OCI-M2 (cell line): ENCODE measurements around the gene ACOT12.

ENCODE experiments used
- DNase-seq: peaks from one replicate; lab custom pipeline; 2025; ENCODE audit not compliant: unreplicated experiment; lab: John Stamatoyannopoulos, UW

Gene ACOT12

GRCh38 chr5:81400375-81400774, 6.4 kb upstream of the ACOT12 start:
- DNase-seq, result no peak

DNA sequence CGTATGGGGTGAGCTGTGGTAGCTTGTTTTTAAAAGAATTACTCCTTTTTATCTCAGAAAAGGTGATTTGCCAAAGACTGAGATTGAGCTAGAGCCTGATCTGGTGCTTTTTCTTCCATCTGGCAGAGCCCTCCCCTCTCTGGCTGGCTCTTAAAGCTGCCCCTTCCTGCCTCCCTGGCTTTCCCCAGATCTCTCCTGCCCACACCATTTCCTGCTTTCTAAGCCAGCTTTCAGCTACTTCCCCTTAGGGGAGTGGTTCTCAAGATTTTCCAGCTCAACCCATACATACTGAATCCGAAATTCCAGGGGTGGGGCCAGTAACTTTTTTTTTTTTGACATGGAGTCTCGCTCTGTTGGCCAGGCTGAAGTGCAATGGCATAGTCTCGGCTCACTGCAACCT, 4.8 kb upstream of the ACOT12 start:
- DNase-seq, result no peak

DNA sequence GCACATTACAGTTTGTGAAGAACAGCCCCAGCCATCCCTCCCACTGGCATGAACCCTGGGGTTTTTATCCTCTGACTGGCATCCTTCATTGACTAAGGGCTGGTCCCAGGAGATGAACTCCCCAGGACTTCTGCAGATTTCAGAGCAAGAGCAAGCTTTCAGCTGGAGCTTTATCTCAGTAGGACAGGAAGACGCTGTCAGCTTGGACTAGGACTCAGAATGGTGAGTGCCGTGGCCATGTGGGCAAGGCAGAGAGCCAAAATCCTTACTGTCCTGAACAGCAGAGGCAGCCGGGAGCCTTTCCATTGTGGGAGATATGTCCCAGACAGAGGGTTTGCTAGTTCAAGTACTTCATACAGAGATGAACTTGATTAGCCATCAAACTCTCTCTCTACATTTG, 3.2 kb upstream of the ACOT12 start:
- DNase-seq, result no peak

GRCh38 chr5:81395262-81395661, 1.3 kb upstream of the ACOT12 start:
- DNase-seq, result no peak

DNA sequence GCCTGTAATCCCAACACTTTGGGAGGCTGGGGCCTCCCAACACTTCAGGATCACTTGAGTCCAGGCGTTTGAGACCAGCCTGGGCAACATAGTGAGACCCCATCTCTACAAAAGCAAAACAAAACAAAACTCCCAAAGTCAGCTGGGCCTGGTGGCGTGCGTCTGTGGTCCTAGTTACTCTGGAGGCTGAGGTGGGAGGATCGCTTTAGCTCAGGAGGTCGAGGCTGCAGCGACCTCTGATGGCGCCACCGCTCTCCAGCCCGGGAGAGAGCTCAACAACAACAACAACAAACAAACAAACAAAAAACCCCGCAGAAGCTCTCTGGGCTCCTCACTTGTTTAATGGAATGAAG, 528 bp downstream of the ACOT12 start:
- no peak for DNase-seq

- no peak for DNase-seq
Observed at GRCh38 chr5:81389025-81389424, 4.9 kb downstream of the ACOT12 start.

GRCh38 chr5:81388169-81388568, 5.8 kb downstream of the ACOT12 start:
- no peak for DNase-seq

- no peak for DNase-seq
Observed at GRCh38 chr5:81383867-81384266, 10.1 kb downstream of the ACOT12 start.

GRCh38 chr5:81371354-81371876, 22.5 kb downstream of the ACOT12 start:
- DNase-seq, result no peak

GRCh38 chr5:81370912-81371311, 23.0 kb downstream of the ACOT12 start:
- no peak for DNase-seq

GRCh38 chr5:81365541-81365940, 28.4 kb downstream of the ACOT12 start:
- DNase-seq, result no peak

DNA sequence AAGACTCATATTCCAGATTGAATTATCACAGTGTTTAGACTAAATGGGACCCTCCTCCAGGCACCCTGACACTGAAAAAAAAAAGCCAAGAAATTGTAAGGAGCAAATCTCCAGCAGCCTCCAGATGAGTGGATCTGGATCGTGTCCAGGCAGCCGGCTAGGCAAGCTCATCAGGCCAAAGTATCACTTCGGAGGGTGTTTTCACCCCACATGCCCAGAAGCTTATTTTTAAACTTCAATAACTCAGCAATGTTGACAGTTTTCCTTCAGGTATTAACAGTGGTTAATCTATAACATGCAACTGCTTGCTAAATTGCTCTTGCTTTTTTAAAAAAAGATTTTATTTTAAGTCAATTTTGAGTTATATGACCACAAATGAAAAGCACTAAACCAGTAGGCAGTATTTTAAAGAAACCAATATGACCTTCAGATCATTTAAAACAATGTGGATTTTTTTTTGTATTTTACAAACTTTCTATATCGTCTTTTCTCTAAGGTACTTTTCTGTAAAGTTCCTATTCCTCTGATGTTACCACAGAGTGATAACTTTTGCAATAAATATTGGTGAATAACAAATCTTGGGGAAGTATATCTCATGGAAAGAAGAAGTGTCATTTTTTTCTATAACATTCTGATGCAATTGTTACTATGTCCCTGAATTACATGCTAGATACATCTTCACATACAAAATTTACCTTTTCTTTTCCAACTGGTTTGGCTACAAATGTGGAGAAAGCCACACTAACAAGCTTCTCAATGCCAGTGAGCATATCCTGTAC, 30.7 kb downstream of the ACOT12 start:
- DNase-seq, result no peak

DNA sequence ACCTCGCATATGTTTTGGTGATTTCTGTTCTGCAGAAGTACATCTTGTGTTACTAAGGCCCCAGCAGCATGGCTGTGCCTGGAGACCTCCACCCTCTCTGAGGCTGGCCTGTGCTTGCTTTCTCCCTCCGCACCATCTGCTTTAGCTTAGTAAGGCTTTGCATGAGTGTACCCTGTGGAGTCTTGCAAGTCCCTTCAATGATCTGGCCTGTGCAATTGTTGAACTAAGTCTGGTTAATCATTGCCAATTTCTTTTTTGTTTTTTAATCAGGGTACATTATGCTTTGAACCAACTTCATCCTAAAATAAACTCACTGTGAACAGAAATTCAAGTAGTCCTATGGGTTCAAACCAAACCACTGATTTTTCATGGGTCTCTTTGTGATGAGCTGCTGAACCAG, 32.3 kb downstream of the ACOT12 start:
- no peak for DNase-seq

DNA sequence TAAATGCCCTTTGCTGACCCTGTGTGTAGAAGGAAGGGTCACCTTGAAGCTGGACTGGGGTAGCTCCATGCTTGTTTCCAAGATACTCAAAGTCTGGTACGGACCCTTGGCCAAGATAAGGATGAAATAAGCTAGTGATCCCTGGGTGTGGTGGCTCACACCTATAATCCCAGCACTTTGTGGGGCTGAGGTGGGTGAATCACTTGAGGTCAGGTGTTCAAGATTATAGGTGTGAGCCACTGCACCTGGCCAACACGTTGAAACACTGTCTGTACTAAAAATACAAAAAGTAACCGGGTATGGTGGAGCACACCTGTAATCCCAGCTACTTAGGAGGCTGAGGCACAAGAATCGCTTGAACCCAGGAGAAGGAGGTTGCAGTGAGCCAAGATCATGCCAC, 33.3 kb downstream of the ACOT12 start:
- no peak for DNase-seq

- no peak for DNase-seq
Observed at GRCh38 chr5:81359881-81360280, 34.1 kb downstream of the ACOT12 start.

- DNase-seq, result no peak
Observed at GRCh38 chr5:81359108-81359507, 34.8 kb downstream of the ACOT12 start.

DNA sequence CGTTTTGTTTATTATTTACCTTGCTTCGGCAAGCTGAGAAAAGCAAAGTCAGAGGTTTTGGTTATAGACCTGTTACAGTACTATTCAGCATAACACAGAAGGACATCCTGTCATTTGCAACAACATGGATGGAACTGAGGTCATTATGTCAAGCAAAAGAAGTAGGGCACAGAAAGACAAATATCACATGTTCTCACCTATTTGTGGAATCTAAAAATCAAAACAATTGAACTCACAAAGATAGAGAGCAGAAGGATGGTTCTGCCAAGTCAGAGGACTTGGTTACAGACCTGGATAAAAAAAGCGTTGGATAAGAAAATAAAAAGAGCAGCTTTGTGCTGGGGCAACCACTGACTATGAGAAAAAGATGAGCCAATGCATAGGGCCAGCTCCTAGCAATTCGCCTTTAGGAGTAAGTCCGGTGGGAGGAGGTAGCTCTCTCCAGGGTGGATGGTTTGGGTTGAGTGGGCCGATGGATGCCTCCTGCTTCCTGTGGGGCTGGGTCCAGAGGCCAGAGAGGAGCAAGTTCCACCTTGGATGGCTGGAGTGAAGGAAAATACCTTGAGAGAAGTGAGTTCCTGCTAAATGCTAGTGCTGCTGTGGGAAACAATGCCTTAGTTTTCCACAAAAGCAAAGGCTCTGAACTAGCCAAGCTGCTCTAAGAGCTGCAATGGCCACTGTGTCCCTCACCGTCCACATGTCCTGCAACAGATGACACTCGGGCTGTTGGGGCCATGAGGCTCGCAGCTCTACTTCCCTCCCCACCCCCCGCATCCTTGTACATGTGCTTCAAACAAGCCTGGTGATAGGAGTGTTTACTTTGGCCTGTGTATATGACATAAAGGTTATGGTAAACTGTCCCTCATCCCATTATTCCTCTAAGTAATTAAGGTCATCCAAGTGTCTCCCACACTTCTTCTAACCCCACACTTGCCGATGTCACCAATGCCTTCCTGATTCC, 38.4 kb downstream of the ACOT12 start:
- DNase-seq, result no peak

GRCh38 chr5:81354093-81354492, 39.8 kb downstream of the ACOT12 start:
- no peak for DNase-seq

DNA sequence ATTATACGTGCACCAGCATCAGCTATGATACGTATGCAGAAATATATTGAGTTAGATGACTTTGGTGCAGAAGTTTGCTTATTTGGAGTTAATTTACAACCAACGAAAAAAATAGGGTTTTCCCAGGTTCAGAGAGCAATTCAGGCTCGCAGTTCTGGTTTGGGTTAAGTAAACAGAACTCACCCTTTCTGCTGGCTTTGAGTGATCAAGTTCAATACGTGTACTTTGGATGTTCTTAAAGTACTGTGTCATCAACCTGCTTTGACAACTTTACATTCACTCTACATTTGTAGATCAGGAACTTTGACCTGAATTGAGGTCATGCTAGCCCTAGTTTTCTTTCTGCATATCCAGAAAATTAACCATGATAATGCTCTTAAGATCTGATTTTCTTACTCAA, 40.7 kb downstream of the ACOT12 start:
- DNase-seq, result no peak

DNA sequence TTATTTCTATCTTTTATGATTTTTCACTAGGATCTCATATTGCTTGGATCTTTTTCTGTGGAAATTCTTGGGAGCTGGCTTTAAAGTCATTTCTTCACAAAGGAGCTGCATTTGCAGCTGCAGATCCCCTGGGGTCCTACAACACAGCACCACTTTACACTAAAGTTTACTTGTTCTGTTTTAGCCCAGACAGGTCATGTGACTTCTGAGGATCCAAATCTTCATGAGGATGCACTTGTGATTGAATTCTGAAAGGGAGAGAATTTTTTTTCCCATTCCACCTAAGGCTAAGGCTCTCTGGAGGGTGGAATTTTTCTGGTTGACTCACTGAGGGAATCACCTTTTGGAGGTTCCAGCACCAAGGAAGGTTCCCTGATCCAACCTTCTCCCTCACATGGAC, 43.4 kb downstream of the ACOT12 start:
- DNase-seq, result no peak

DNA sequence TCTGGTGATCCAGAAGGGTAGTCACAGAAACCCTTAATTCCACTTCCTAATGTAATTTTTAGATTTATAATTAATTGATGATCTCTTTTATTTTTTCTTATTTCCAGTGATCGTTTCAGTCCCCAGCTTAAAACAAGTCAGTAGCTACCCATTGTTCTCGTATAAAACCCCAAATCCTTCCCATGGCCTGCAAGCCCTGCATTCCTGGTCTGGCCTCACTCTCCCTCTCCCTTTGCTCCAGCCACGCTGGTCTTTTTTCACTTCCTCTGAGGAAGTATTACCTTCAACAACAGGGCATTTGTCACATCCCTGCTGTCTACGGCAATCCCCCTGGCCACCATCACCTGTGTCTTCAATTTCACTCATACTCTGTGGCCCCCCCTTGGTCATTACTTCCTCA, 44.8 kb downstream of the ACOT12 start:
- no peak for DNase-seq

- no peak for DNase-seq
Observed at GRCh38 chr5:81345411-81346003, 48.4 kb downstream of the ACOT12 start.
